HG03520 (cell line): ENCODE measurements around the gene ERBB4.
"Not testable (repeated sequence)": the region's sequence is repeated elsewhere in the genome, so short reads cannot be mapped to it uniquely, and the experiment has no call there.

Source experiments
- ATAC-seq: cut with Tn5 transposase; IDR thresholded peaks from one replicate; pipeline ENCODE4 v1.9.1; 2021; ENCODE audit warnings: mild to moderate bottlenecking, moderate library complexity; ENCODE audit not compliant: unreplicated experiment

The ERBB4 gene

GRCh38 chr2:212153923-212154322, 384.7 kb downstream of the ERBB4 start:
- ATAC-seq, result no peak

GRCh38 chr2:212147921-212148513, 390.6 kb downstream of the ERBB4 start:
- no peak for ATAC-seq

DNA sequence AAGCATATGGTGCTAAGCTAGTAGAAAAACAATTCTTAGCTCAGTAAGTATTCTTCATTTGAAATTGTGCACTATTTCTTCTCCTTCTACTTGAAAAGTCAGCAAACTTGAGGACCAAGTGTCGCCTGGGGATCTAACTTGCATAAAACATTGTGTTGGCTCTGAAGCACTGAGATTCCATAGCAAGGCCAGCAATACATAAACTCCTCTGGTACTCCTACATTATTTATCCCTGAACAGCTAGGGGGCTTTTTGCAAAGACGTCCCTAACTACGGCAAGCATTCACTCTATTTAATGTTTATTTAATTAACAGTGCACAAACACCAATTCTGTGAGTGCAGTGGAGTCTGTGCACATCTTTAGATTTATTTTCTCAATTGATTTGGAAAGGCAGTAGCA, 392.2 kb downstream of the ERBB4 start:
- ATAC-seq, result no peak

DNA sequence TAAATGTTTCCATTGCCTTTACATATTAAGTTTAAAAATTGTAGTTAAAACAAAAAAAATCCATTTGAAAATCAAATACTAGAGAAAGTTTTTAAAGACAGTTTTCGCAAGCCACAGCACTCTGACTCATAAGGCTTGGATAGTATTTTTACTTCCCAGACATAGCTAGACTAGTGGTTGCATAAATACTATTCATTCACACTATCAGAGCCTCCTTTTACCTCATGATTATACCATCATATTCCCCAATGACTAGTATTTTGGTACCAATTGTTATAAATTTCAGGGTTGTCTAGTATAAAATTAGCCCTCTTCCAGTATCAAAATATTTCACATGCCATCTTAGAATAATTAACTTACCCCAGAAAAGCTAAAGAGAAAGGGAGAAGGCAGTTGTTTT, 393.5 kb downstream of the ERBB4 start:
- ATAC-seq, result no peak

- ATAC-seq, result no peak
Measured at GRCh38 chr2:212142631-212143030, 396.0 kb downstream of the ERBB4 start.

- no peak for ATAC-seq
Measured at GRCh38 chr2:212141499-212141898, 397.1 kb downstream of the ERBB4 start.

- ATAC-seq, result no peak
Measured at GRCh38 chr2:212136216-212136795, 402.3 kb downstream of the ERBB4 start.

- no peak for ATAC-seq
Measured at GRCh38 chr2:212135739-212136138, 402.9 kb downstream of the ERBB4 start.

DNA sequence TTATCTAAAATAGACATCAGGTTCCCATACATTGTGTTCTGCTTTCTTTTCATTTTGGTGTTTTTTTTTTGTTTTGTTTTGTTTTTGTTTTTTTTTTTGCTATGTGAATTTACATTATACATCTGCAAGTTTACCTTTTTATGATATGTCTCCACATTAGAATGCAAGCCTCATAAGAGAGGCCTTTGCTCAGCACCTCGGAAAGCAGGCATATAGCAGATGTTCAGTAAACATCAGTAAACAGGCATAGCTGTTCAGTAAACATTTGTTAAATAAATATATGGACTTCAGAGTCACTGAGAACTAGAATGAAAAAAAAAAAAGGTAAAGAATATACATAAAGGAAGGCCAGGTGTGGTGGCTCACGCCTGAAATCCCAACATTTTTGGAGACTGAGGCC, 405.3 kb downstream of the ERBB4 start:
- ATAC-seq, result no peak

DNA sequence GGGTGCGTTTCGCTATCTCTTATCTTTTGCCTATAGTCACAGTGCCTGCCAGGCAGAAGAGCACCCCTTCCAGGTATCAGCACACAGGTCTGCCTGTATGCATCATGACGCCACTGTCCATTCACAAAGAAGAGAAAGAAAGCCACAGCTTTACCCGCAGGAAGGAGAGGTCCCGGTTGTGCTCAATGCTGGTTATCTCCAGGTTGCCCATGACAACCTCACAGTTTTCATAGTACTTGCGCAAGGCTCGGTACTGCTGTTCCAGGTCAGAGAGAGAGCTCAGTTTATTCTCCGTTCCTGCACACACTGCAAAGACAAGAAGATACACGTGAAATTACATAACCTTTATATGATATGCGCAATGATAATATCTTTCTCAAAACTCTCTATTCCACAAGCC, 414.0 kb downstream of the ERBB4 start:
- no peak for ATAC-seq

DNA sequence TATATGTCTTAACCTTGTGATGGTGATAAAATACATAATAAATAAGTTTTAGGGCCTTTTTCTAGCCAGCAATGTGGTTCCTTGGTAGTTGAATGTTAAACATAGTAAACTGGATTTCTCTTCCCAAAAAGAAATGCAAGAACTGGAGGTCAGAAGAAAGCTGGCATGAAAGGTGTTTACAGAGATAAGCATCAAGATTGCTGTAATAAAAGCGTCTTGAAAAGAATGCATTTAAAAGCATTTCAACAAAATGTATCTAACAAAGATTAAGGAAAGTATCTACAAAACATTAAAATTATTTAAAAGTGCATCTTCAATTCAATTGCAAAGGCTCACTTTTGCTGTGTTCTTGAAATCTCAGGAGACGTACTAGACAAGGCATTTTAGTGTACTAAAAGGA, 419.0 kb downstream of the ERBB4 start:
- no peak for ATAC-seq

DNA sequence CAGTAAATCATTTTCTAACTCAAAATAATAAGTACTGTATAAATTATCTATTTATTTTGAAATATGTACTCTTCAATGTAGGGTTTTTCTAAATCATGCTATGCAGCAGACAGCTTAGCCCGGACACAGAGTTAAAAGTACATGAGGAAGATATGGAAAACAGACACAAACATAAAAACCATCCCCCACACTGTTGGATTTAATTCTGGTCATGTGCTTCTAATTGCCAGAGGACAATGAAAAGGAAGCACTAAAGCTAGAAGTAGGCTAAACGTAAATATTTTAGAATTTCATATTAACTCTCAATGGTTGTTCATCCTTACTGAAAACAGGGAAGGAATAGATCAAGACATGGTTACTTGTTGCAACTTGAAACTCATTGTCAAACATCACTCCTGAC, 420.7 kb downstream of the ERBB4 start:
- no peak for ATAC-seq

DNA sequence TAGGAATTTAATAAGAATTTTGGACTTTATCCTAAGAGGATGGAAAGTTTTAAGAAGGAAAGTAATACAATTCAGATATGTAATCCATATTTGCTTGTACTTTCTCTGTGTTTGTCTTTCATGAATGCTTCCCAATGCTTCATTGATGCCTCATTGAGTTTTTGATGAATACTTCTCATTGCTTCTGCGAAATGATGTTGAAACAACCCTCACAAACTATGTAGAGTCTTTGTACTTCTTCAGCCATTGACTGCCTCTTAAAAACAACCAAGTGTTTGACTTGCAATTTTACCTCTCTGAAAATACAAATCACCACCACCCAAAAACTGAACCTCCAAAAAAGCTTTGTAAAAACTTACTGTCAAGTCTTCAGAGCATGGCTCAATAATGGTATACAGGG, 424.1 kb downstream of the ERBB4 start:
- no peak for ATAC-seq

- no peak for ATAC-seq
Measured at GRCh38 chr2:212112401-212112800, 426.2 kb downstream of the ERBB4 start.

DNA sequence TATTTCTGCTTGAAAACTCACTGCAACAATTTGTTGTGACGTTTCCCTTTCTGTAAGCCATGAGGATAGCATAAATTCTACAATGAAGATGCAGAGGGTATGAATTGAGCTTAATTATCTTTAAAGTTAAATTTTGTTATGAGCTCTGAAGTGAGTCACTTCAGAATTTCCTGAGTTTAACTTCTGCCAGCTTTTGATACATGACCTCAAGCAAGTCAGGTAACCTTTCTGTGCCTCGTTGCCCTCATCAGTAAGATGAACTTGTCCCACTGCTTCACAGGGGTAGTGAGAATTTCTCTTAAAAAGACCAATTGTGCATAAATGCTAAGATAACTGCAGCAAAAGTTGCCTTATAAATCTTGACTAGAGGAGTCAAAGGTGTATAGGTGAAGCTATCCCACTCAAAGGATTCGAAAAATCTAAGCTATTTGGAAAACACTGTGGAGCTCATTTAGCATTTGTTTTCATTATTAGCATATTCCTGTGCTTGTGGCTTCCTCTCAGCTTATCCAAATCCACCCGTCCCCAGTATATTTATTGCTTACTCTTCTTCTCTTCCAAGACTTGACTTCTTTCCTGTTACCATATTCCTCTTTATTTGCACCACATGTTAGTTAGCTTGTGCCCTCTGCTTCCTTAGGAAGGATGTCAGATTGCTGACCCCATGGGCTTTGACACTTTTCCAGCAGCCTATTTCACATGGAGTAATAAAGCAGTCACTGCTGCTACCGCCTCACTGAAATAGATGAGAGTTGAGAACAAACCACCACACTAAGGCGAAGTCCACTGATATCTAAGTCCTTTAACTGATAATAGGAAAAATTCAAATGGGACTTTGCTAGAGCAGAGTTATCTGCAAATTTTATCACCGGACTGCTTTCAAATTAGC, 428.6 kb downstream of the ERBB4 start:
- no peak for ATAC-seq

- ATAC-seq, result no peak
Measured at GRCh38 chr2:212109217-212109616, 429.4 kb downstream of the ERBB4 start.

- ATAC-seq, result no peak
Measured at GRCh38 chr2:212107989-212108388, 430.6 kb downstream of the ERBB4 start.

DNA sequence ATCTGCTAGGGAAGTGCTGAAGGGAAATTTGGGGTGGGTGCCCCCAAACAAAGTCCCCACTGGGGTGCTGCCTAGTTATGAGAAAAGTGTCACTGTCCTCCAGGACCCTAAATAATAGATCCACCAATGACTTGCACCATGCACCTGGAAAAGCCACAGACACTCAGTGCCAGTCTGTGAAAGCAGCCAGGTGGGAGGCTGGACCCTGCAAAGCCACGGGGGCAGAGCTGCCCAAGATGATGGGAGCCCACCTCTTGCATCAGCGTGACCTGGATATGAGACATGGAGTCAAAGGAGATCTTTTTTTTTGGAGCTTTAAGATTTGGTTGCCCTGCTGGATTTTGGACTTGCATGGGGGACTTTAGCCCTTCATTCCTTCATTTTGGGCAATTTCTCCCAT, 431.6 kb downstream of the ERBB4 start:
- ATAC-seq, result no peak

- ATAC-seq, result not testable (repeated sequence)
Measured at GRCh38 chr2:212106536-212106935, 432.1 kb downstream of the ERBB4 start.

DNA sequence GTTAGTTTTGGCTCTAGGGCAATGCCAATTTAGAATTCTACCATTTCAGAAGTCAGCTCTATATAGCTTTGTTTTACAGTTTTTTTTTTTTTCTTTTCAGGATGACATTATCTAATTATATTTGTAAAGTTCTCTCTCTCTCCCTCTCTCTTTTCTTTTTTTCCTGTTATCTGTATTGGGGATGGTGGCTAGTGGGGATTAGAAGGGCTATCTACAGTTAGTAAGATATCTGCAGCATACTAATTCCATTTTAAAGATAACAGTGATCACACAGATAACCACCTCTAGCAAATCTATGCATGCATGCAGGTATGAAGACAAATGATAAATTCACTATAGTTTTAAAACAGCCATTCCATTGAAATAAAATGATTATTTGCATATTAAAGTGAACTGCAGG, 438.9 kb downstream of the ERBB4 start:
- no peak for ATAC-seq

DNA sequence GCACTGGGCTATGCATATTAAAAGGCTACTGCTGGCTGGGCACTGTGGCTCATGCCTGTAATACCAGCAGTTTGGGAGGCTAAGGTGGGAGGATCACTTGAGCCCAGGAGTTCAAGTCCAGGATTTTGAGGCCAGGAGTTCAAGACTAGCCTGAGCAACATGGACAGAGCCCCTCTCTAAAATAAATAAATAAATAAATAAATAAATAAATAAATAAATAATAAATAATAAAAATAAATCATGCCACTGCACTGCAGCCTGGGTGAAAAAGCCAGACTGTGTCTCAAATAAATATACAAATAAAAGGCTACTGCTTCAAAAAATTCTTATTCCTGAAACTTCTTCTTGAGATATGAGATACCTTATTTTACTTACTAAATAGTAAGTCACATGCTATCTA, 439.6 kb downstream of the ERBB4 start:
- no peak for ATAC-seq

- no peak for ATAC-seq
Measured at GRCh38 chr2:212097001-212097400, 441.6 kb downstream of the ERBB4 start.
